ENCODE results near the gene APP.

APP gene

DNA sequence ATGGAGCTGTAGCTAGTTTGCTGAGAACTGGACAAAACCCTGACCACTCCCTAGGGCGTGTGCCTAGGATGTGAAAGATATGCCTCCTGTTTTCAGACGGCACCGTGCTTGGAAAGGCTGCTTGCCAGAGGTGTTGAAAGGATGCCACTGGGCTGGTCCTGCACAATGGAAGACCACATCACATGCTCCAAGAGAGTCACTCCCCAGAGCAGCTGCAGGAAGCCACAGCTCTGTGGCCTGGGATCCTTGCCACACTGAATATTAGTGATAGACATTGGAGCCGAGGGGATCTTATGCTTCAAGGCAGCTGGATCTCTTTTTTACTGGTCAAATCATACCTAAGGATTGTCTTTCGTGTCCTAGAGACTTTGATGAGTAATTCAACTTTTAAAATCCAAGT lies 6.6 kb upstream of the APP start:
- no peak for DNase-seq (ENCODE audit: low spot score)
- TF ChIP-seq, protein P1, sequence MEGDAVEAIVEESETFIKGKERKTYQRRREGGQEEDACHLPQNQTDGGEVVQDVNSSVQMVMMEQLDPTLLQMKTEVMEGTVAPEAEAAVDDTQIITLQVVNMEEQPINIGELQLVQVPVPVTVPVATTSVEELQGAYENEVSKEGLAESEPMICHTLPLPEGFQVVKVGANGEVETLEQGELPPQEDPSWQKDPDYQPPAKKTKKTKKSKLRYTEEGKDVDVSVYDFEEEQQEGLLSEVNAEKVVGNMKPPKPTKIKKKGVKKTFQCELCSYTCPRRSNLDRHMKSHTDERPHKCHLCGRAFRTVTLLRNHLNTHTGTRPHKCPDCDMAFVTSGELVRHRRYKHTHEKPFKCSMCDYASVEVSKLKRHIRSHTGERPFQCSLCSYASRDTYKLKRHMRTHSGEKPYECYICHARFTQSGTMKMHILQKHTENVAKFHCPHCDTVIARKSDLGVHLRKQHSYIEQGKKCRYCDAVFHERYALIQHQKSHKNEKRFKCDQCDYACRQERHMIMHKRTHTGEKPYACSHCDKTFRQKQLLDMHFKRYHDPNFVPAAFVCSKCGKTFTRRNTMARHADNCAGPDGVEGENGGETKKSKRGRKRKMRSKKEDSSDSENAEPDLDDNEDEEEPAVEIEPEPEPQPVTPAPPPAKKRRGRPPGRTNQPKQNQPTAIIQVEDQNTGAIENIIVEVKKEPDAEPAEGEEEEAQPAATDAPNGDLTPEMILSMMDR (IDR thresholded peaks at IDR 0.05; ENCODE audit: extremely low read depth, missing control alignments) = no peak

DNA sequence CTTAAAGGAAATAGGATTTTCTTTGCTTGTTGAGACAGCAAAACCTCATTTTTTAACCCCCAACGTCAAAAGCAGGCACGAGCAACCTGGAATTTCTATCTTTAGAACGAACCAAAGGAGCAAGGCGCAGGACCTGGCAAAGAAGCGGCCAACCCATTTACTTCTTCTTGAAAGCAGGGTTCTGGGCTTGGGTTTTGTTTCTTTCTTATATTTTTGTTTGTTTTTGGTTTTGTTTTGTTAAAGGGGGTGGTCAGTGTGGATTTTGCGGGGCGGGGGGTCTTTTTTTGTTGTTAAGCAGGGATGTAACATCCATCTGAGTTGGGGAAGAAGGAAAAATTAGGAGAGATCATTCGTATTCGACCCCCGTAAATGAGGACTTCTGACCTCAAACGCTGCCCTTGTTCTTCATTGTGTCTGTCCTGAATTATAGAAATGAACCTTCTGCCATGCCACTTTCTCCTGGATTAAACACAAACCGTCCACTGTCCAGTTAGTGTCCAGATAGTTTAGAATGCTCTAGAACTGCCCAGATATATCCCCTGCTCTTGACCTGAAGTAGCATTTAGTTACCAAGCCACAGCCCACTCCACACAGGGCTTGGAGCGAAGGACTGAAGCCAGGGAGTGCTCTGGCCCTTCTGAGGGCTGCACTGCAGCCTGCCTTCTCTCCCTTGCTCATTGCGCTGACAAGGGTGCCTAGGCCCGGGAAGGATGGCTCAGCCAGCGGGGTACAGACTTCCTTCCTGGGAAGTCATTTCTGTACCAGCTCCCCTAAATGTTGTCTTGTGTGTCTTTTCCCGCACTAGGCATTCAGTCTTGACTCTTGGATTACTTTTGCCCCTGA lies 909 bp upstream of the APP start:
- TF ChIP-seq, protein P1 (IDR thresholded peaks at IDR 0.05; ENCODE audit: extremely low read depth, missing control alignments) = no peak

DNA sequence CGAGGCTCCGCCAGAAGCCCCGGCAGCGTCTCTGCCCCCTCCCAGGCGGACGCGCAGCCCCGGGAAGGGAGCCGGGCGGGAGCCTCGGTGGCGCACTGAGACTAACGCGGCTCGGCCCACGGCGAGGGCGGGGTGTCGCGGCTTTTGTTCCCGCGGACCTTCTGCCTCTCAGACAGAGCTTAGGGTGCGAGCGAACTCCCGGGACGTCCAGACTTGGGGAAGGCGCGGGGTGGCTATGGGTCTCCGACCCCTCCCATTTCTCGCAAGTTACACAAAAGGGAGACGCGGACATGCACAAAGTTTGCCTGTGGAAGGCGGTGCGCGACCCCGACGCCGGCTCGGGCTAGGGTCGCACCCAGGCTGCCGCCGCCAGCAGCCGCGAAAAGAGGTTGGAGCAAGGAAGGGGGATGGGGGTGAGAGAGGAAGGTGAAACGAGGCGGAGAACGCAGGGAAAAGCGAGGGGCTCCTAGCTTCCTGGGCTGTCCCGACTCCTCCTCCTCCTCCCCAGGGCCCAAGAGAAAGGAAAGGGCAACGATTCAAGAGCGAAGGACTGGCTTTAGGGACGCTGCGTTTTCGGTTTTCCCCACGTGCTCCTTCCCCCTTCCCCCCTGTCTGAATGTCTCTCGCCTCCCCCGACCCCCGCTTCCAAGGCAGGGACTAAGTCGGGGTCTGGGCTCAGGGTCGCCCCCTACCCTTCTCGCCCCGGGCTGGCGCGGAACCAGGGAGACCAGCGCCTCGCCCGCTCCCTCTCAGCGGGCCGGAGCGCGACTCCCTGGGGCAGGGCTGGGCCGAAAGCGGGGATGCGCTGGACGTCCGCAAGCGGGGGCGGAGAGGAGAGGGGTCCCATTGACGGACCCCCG lies 729 bp downstream of the APP start:
- TF ChIP-seq, protein P1 (IDR thresholded peaks at IDR 0.05; ENCODE audit: extremely low read depth, missing control alignments) = no peak
- peak; percentile 57 for DNase-seq (ENCODE audit: low spot score)

More for the DNA sequence above, 909 bp upstream of the APP start:
- no peak for DNase-seq (ENCODE audit: low spot score)

DNA sequence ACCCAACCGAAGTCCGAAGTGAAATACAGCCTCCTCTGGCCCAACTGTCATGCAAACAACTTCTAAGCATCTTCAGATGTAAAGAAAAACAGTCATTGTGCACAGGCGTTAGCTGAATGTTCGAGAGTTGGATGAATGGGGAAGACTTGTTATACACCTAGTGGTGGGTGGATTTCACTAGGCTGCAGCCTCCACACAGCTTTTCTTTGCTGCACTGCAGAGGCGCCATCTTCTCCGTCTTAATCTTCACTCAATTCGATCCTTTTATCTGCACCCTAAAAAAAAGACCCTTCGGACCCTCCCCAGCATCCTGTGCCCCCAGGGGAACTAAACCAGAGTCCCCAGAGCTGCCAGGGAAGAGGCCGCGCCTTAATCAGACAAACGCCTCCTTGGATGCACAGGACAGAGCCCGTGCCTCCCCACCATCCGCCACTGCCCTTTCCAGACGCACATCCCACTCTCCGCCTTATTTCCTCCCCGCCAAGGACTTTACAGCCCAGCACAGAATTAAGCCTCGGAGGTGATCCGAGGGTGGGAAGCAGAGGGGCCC lies 1.4 kb downstream of the APP start:
- DNase-seq (ENCODE audit: low spot score) = peak; percentile 67
- TF ChIP-seq, protein P1 (IDR thresholded peaks at IDR 0.05; ENCODE audit: extremely low read depth, missing control alignments) = no peak

DNA sequence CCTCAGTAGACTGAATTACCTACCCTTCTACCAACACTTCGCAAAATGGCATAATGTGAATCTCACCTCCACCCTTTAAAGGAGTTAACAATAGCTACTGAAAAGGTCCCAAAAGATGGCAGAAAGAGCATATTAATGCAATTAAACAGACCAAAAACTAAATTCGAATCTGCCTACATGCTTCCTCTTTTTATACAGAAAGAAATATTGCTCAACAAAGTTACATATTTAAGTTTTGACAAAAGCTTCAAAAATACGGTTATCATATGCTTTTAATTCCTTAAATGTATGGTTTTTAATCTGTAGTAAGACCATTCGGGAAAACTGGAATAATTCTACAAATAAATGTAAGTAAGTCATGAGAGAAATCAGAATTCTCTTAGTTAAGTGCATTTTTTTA lies 2.2 kb downstream of the APP start:
- TF ChIP-seq, protein P1 (IDR thresholded peaks at IDR 0.05; ENCODE audit: extremely low read depth, missing control alignments) = no peak

DNA sequence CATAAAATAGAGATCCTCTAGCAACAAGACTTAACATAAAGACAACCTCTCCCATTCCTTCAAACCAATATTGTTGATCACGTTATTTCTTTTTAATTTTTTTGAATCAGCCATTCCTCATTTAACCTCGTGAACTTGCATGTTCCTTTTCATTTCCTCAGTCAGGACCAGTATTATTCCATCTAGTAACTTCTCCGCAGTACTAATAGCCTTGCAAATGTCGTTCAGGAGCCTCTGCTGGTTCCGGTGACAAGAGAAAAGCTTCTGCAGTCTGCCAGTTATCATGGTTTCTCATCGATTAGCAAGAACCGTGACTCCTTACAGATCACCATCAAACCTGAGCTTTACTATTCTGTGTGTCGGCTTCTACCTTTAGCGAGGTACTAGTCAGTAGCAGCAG lies 3.0 kb downstream of the APP start:
- TF ChIP-seq, protein P1 (IDR thresholded peaks at IDR 0.05; ENCODE audit: extremely low read depth, missing control alignments) = no peak
- DNase-seq (ENCODE audit: low spot score) = no peak

More for the DNA sequence above, 2.2 kb downstream of the APP start:
- no peak for DNase-seq (ENCODE audit: low spot score)

DNA sequence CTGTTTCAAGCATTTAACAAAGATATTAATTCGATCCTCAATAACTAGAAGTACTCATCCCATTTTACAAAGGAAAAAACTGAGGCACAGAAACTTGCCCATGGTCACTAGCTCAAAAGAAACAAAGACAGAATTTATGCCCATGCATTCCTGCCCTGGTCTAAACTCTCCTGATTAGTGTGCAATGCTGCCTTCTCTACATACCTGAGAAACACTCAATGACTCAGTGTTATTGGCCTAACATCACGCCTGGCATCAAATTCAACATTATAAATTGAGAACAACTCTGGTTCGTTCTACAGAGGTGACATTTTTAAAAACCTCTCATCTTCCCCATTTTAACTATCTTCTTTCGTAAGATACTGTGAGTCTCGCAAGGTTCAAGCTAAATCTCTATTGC lies 5.2 kb downstream of the APP start:
- DNase-seq (ENCODE audit: low spot score) = no peak
- TF ChIP-seq, protein P1 (IDR thresholded peaks at IDR 0.05; ENCODE audit: extremely low read depth, missing control alignments) = no peak
